ENCODE measurements around the gene TBC1D2. TPM values are rescaled to one million over a fixed set of nuclear protein-coding genes. Genes with fewer than 3 reads are reported as not detected.

The TBC1D2 gene
- total and polyA plus RNA-seq, 2 of the 13 experiments (the other 11 are each of a cell fraction or from before 2014, with no cell fraction given): 2.0 to 2.8 TPM

DNA sequence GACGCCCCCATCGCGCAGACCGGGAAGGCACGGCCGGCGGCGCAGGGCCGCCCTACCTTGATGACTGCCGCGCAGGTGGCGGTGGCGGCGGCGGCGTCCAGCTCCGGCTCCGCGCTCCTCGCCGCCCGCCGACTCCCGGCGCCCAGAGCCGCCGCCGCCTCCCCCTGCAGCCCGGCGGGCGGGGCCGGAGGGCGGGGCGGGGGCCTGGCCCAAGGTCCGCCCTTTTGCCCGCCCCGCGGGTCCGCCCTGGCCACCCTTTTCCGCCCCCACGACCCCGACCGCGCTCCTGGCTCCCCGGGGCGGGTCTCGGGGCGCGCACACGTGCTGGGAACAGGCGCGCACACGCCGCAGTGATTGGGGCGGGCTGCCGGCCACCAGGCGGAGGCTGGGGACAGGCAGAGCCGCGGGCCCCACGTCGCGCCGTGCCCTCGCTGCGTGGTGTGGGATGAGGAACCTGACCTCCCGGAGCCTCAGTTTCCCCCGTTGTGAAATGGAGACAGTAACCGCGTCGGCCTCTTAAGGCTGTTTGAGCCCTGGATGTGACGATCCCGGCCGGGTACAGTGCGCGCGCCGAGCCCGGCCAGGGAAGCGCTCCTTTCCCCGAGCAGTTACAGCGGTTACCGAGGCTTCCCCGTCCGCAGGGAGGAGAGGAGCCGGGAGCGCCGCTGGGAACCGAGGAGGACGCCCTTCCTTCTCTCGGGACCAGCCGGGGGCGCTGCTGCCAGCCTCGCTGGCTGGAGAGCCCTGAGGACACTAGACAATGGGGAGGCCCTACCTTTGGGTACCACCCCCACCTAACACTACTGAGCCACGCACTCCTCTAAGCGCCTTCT, 62.7 kb downstream of the TBC1D2 start, which contains the start of gene CORO2A (continued):
- TF ChIP-seq ZNF501 (CRISPR knock-in tag; IDR thresholded peaks at IDR 0.05): peak; percentile 53; the same call in 1 of the 2 replicates
- peak; percentile 92; the same call in 1 of the 2 replicates for TF ChIP-seq YEATS4 (CRISPR knock-in tag; IDR thresholded peaks at IDR 0.05; ENCODE audit: borderline replicate concordance)
- TF ChIP-seq, protein P1, sequence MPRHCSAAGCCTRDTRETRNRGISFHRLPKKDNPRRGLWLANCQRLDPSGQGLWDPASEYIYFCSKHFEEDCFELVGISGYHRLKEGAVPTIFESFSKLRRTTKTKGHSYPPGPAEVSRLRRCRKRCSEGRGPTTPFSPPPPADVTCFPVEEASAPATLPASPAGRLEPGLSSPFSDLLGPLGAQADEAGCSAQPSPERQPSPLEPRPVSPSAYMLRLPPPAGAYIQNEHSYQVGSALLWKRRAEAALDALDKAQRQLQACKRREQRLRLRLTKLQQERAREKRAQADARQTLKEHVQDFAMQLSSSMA (CRISPR knock-in tag; IDR thresholded peaks at IDR 0.05): peak; percentile 76; the same call in 1 of the 2 replicates
- TF ChIP-seq TP53 (CRISPR knock-in tag; conservative IDR thresholded peaks at IDR 0.05): no peak
- TF ChIP-seq ZSCAN31 (CRISPR knock-in tag; IDR thresholded peaks at IDR 0.05; ENCODE audit: low read depth): 0 out of 2 replicates have a peak, but pooled peaks have one; percentile 30
- TF ChIP-seq ZKSCAN8 (CRISPR knock-in tag; IDR thresholded peaks at IDR 0.05; ENCODE audit: borderline replicate concordance): 0 out of 2 replicates have a peak, but pooled peaks have one; percentile 60
- TF ChIP-seq, protein P2, sequence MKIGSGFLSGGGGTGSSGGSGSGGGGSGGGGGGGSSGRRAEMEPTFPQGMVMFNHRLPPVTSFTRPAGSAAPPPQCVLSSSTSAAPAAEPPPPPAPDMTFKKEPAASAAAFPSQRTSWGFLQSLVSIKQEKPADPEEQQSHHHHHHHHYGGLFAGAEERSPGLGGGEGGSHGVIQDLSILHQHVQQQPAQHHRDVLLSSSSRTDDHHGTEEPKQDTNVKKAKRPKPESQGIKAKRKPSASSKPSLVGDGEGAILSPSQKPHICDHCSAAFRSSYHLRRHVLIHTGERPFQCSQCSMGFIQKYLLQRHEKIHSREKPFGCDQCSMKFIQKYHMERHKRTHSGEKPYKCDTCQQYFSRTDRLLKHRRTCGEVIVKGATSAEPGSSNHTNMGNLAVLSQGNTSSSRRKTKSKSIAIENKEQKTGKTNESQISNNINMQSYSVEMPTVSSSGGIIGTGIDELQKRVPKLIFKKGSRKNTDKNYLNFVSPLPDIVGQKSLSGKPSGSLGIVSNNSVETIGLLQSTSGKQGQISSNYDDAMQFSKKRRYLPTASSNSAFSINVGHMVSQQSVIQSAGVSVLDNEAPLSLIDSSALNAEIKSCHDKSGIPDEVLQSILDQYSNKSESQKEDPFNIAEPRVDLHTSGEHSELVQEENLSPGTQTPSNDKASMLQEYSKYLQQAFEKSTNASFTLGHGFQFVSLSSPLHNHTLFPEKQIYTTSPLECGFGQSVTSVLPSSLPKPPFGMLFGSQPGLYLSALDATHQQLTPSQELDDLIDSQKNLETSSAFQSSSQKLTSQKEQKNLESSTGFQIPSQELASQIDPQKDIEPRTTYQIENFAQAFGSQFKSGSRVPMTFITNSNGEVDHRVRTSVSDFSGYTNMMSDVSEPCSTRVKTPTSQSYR (CRISPR knock-in tag; IDR thresholded peaks at IDR 0.05; ENCODE audit: borderline replicate concordance): 0 out of 2 replicates have a peak, but pooled peaks have one; percentile 3
- TF ChIP-seq ZBTB7B (CRISPR knock-in tag; IDR thresholded peaks at IDR 0.05): peak; percentile 63; the same call in 1 of the 2 replicates
- TF ChIP-seq ZBTB38 (CRISPR knock-in tag; IDR thresholded peaks at IDR 0.05): peak; percentile 42; the same call in 1 of the 2 replicates
- no peak for TF ChIP-seq SNRNP70 (IDR thresholded peaks at IDR 0.05; ENCODE audit: low read depth, low read length)
- TF ChIP-seq ZNF598 (CRISPR knock-in tag; IDR thresholded peaks at IDR 0.05; ENCODE audit: borderline replicate concordance): peak; percentile 52; the same call in 1 of the 2 replicates
- TF ChIP-seq, protein P3, sequence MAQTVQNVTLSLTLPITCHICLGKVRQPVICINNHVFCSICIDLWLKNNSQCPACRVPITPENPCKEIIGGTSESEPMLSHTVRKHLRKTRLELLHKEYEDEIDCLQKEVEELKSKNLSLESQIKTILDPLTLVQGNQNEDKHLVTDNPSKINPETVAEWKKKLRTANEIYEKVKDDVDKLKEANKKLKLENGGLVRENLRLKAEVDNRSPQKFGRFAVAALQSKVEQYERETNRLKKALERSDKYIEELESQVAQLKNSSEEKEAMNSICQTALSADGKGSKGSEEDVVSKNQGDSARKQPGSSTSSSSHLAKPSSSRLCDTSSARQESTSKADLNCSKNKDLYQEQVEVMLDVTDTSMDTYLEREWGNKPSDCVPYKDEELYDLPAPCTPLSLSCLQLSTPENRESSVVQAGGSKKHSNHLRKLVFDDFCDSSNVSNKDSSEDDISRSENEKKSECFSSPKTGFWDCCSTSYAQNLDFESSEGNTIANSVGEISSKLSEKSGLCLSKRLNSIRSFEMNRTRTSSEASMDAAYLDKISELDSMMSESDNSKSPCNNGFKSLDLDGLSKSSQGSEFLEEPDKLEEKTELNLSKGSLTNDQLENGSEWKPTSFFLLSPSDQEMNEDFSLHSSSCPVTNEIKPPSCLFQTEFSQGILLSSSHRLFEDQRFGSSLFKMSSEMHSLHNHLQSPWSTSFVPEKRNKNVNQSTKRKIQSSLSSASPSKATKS (CRISPR knock-in tag; IDR thresholded peaks at IDR 0.05): no peak
- no peak for TF ChIP-seq EZH2 (conservative IDR thresholded peaks at IDR 0.05; ENCODE audit: low read depth, low read length)
- TF ChIP-seq, protein P4, sequence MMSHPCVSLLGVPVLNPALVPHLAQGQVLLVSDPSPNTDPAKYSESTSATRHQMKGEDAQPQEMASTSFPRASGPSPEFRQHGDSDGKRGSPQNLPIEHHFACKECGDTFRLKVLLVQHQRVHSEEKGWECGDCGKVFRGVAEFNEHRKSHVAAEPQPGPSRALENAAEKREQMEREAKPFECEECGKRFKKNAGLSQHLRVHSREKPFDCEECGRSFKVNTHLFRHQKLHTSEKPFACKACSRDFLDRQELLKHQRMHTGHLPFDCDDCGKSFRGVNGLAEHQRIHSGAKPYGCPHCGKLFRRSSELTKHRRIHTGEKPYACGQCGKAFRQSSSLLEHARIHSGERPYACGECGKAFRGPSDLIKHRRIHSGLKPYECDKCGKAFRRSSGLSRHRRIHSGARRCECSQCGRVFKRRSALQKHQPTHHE (CRISPR knock-in tag; IDR thresholded peaks at IDR 0.05; ENCODE audit: borderline replicate concordance): peak; percentile 74; the same call in 1 of the 2 replicates
- TF ChIP-seq AGO2 (optimal IDR thresholded peaks at IDR 0.05; ENCODE audit: low read depth, low read length): no peak
- no peak; the same call in none of the 2 replicates for TF ChIP-seq HNF4A (CRISPR knock-in tag; IDR thresholded peaks at IDR 0.05)
- peak; percentile 57; the same call in 1 of the 2 replicates for TF ChIP-seq TAF1 (CRISPR knock-in tag; IDR thresholded peaks at IDR 0.05)
- TF ChIP-seq, protein P5, sequence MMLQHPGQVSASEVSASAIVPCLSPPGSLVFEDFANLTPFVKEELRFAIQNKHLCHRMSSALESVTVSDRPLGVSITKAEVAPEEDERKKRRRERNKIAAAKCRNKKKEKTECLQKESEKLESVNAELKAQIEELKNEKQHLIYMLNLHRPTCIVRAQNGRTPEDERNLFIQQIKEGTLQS (CRISPR knock-in tag; IDR thresholded peaks at IDR 0.05): 0 out of 2 replicates have a peak, but pooled peaks have one; percentile 5
- no peak for TF ChIP-seq MAFG (CRISPR knock-in tag; IDR thresholded peaks at IDR 0.05)

Measured in HepG2 (cell line).